HFFc6 (cell line): Measurements from ENCODE around the gene TRMT44. TPM values are rescaled to one million over a fixed set of nuclear protein-coding genes. Genes with fewer than 3 reads are reported as not detected.
A peak's percentile ranks its signal among the peaks of the same experiment; 100 is the strongest.

Experiments used
- DNase-seq: peaks from one replicate; pipeline ENCODE4 v3.0.0-alpha.2; 2018
- H3K27ac Mint-ChIP-seq: 2 replicates; pipeline ENCODE4 v1.8.0; 2020; ENCODE audit warnings: mild to moderate bottlenecking, mixed read lengths
- H3K27me3 Mint-ChIP-seq: 2 replicates; pipeline ENCODE4 v1.8.0; 2021; ENCODE audit warnings: mild to moderate bottlenecking, moderate library complexity, mixed read lengths; ENCODE audit not compliant: insufficient read depth
- H3K36me3 Mint-ChIP-seq: 2 replicates; pipeline ENCODE4 v1.8.0; 2021; ENCODE audit warnings: low read depth, mixed read lengths
- H3K4me1 Mint-ChIP-seq: 2 replicates; pipeline ENCODE4 v1.8.0; 2020; ENCODE audit warnings: low read depth, mixed read lengths
- H3K4me3 Mint-ChIP-seq: 2 replicates; pipeline ENCODE4 v1.8.0; 2020; ENCODE audit warnings: mild to moderate bottlenecking, moderate library complexity, mixed read lengths
- H3K9me3 Mint-ChIP-seq: 2 replicates; pipeline ENCODE4 v1.8.0; 2020; ENCODE audit warnings: mild to moderate bottlenecking, mixed read lengths
- total RNA-seq, 6 experiments: library from RNA; stranded (reverse); fragmentation: NEBNext Ultra II Directional; extraction: Animal tissue kit (Norgen Biotek cat#: 25700); gene quantifications; 2 replicates in 1 of 6; 3 replicates in 5 of 6; pipeline ENCODE4 v1.2.3, GENCODE V29; 2021
- TF ChIP-seq, protein P1 (sequence below): fragments of 200-600 bp; sonication (generic); IDR thresholded peaks from 2 replicates; pipeline ENCODE4 v1.5.0; 2021; ENCODE audit warnings: antibody characterized with exemption, mild to moderate bottlenecking

Gene TRMT44
- total RNA-seq, 6 experiments from 2014 or later = 8.8 to 10.7 (median 10.0) TPM

DNA sequence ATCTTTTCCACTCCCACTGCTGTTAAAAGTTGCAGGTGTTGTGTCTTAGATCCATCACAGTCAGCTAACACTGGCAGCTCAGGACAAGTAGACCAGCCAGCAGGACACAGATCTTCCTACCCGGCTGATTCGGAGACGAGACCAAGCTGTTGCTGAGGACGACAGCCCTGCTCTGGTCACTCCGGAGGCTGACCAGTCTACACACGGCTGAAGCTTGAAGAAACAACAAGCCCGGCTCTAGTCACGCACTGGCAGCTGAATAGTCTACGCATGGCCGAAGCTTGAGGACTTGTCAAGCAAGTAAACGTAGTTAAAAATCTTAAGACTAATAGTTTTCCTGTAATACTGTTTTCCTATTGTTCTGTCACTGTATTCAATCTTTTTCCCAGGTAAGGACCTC is 1.8 kb upstream of the TRMT44 start:
- Mint-ChIP-seq H3K9me3 (peaks cover 5% of the 10 kb centered on the region; the same call in 1 of the 2 replicates), H3K4me1 (peaks cover 58% of the 10 kb centered on the region), H3K27ac (peak overlapping the region; percentile 56; the same call in 1 of the 2 replicates), H3K4me3 (peak overlapping the region; percentile 98), H3K36me3 (peaks cover 9% of the 10 kb centered on the region), H3K27me3 (no peaks in the 10 kb centered on the region)
- DNase-seq = no peak
- TF ChIP-seq, protein P1, sequence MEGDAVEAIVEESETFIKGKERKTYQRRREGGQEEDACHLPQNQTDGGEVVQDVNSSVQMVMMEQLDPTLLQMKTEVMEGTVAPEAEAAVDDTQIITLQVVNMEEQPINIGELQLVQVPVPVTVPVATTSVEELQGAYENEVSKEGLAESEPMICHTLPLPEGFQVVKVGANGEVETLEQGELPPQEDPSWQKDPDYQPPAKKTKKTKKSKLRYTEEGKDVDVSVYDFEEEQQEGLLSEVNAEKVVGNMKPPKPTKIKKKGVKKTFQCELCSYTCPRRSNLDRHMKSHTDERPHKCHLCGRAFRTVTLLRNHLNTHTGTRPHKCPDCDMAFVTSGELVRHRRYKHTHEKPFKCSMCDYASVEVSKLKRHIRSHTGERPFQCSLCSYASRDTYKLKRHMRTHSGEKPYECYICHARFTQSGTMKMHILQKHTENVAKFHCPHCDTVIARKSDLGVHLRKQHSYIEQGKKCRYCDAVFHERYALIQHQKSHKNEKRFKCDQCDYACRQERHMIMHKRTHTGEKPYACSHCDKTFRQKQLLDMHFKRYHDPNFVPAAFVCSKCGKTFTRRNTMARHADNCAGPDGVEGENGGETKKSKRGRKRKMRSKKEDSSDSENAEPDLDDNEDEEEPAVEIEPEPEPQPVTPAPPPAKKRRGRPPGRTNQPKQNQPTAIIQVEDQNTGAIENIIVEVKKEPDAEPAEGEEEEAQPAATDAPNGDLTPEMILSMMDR = no peak

DNA sequence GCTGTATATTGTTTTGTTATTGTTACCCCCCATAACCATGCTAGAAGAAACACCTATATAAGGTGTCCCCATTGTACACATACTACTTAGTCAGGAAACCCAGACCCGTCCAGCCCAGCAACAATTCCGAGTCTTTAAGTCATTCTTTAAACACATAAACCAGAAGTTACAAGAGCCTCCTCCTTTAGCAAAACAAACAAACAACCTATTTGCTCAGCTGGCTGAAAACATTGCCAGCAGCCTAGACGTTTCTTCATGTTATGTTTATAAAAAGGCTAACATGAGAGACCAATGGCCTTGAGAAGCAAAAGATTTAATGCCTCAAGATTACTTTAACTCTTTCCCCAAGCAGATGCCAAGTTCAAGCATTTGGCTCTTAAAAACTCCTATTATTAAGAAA is 1.4 kb upstream of the TRMT44 start:
- Mint-ChIP-seq H3K4me3 (peak overlapping the region; percentile 98), H3K9me3 (peaks cover 5% of the 10 kb centered on the region; the same call in 1 of the 2 replicates), H3K27ac (peak overlapping the region; percentile 56), H3K36me3 (peaks cover 9% of the 10 kb centered on the region), H3K4me1 (peaks cover 62% of the 10 kb centered on the region), H3K27me3 (no peaks in the 10 kb centered on the region)
- DNase-seq = no peak
- TF ChIP-seq, protein P1 = no peak

- no peak for DNase-seq
- Mint-ChIP-seq H3K9me3 (peaks cover 5% of the 10 kb centered on the region; the same call in 1 of the 2 replicates), H3K4me3 (peak overlapping the region; percentile 98), H3K27me3 (no peaks in the 10 kb centered on the region), H3K4me1 (peaks cover 62% of the 10 kb centered on the region), H3K36me3 (peaks cover 9% of the 10 kb centered on the region), H3K27ac (peak overlapping the region; percentile 99)
- TF ChIP-seq, protein P1 = no peak
Observed at GRCh38 chr4:8439914-8440491, 574 bp upstream of the TRMT44 start.

DNA sequence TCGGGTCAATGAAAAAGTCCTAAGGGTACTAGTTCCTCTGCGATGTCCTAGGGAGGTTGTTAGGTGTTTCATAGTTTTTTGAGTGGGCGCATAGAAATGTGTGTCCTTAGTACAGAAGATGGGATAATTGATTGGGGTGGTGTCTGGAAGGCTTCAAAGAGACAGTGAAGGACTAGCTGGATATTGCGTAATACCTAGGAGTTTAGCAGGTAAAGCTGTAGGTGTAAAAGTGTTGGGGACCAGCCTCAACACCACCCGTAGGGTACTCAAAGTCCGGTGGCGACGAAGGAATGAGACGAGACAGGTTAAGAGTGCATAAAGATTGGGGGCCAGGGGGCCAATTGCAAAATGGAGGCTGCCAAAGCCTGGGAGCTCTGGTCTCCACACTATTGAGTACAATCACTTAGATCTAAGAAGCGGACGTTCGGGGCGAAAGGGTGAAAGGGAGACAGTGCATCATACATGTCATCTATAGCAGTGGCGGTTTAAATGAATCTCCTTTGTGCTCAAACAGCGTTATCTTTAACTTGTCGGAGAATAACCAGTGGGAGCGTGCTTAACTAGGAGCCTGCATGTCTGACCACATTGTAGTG is 1.0 kb downstream of the TRMT44 start:
- Mint-ChIP-seq H3K36me3 (peaks cover 9% of the 10 kb centered on the region), H3K27me3 (no peaks in the 10 kb centered on the region), H3K4me3 (peak overlapping the region; percentile 96), H3K9me3 (peaks cover 5% of the 10 kb centered on the region; the same call in 1 of the 2 replicates), H3K4me1 (peaks cover 62% of the 10 kb centered on the region), H3K27ac (peak overlapping the region; percentile 66)
- no peak for DNase-seq
- TF ChIP-seq, protein P1 = no peak

DNA sequence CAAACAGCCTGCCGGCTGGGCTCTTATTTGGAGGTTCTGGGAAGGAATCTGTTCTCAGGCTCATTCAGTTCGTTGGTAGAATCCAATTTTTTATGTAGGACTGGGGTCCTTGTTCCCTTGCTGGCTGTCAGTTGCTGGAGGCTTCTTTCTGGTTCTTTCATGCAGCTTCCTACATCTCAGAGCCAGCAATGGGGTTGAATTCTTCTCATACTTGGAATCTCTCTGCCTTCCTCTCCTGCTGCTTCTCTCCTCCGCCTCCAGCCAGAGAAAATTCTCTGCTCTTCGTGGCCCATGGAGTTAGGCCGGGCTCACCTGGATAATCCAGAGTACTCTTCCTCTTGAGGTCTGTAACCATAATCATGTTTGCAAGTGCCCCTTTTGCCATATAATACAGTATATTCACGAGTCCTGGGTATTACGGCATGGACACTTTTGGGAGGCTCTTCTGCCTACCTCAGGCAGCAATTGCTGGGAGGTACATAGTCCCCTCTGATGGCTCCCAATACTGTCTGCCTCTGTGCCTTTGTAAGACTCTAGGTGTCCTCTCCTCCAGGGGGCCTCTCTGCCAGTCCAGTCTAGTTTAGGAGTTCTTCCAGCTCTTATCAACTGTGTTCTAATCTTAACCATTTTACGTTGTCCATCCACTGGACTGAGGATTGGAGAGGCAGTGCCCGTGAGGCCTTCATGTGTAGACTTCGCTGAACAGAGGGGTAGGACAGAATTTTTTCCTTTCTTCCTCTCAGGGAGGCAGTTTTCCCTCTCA is 2.2 kb downstream of the TRMT44 start:
- H3K4me1 Mint-ChIP-seq = peaks cover 54% of the 10 kb centered on the region
- peaks cover 9% of the 10 kb centered on the region for H3K36me3 Mint-ChIP-seq
- peak overlapping the region; percentile 55; the same call in 1 of the 2 replicates for H3K27ac Mint-ChIP-seq
- H3K9me3 Mint-ChIP-seq = peaks cover 5% of the 10 kb centered on the region; the same call in 1 of the 2 replicates
- peak overlapping the region; percentile 96 for H3K4me3 Mint-ChIP-seq
- no peaks in the 10 kb centered on the region for H3K27me3 Mint-ChIP-seq
- TF ChIP-seq, protein P1 = no peak
- no peak for DNase-seq
